ENCODE results near the gene FSTL5. TPM values are rescaled to one million over a fixed set of nuclear protein-coding genes. Genes with fewer than 3 reads are reported as not detected.

Gene FSTL5
- total and polyA plus RNA-seq, 2 experiments from 2014 or later = 0.06 to 0.49 TPM

GRCh38 chr4:162151386-162151785 is 12.4 kb downstream of the FSTL5 start (continued):
- TF ChIP-seq REST (IDR thresholded peaks at IDR 0.05; ENCODE audit: unreplicated experiment) (no peak), NANOG (IDR thresholded peaks at IDR 0.05; ENCODE audit: borderline replicate concordance) (no peak), STAT1 (IDR thresholded peaks at IDR 0.05; ENCODE audit: unreplicated experiment) (no peak), POLR2AphosphoS5 (IDR thresholded peaks at IDR 0.05; ENCODE audit: low read depth) (no peak), ZNF331 (CRISPR knock-in tag; IDR thresholded peaks at IDR 0.05; ENCODE audit: low read depth) (no peak), ZNF114 (CRISPR knock-in tag; IDR thresholded peaks at IDR 0.05) (no peak), JUNB (IDR thresholded peaks at IDR 0.05; ENCODE audit: unreplicated experiment) (no peak), CREB1 (CRISPR knock-in tag; IDR thresholded peaks at IDR 0.05; ENCODE audit: low read depth) (no peak)

- ATAC-seq = no peak
- H3K27me3 ChIP-seq (ENCODE audit: insufficient read depth) = no peaks in the 10 kb centered on the region
- Mint-ChIP-seq H3K9me3 (no peaks in the 10 kb centered on the region), H3K27me3 (ENCODE audit: insufficient read depth, low read depth, poor library complexity) (no peaks in the 10 kb centered on the region), H3K36me3 (ENCODE audit: low read depth) (no peaks in the 10 kb centered on the region), H3K4me3 (no peak overlapping the region), H3K27ac (no peak overlapping the region), H3K4me1 (no peaks in the 10 kb centered on the region; the same call in 2 of the 3 replicates)
- TF ChIP-seq JUNB (IDR thresholded peaks at IDR 0.05; ENCODE audit: unreplicated experiment) (no peak), ZNF462 (CRISPR knock-in tag; IDR thresholded peaks at IDR 0.05) (no peak), ZNF331 (CRISPR knock-in tag; IDR thresholded peaks at IDR 0.05; ENCODE audit: low read depth) (no peak)
- H3K27ac ChIP-seq (ENCODE audit: low read depth) = no peak overlapping the region
- DNase-seq (ENCODE audit: low spot score) = no peak
- no peaks in the 10 kb centered on the region for H3K79me2 ChIP-seq (replicated peaks; ENCODE audit: insufficient read depth)
- no peaks in the 10 kb centered on the region for H3K9me2 ChIP-seq (ENCODE audit: insufficient read depth)
- H3K36me3 ChIP-seq (ENCODE audit: insufficient read depth) = no peaks in the 10 kb centered on the region
- no peaks in the 10 kb centered on the region for H4K20me1 ChIP-seq (replicated peaks; ENCODE audit: insufficient read depth)
- no peaks in the 10 kb centered on the region for H3F3A ChIP-seq (replicated peaks; ENCODE audit: low read depth)
- no peaks in the 10 kb centered on the region for H3K4me1 ChIP-seq (ENCODE audit: insufficient read depth)
- no peak overlapping the region for H3K4me2 ChIP-seq
- H2AFZ ChIP-seq = no peak overlapping the region
- H3K4me3 ChIP-seq = no peak overlapping the region
Measured at GRCh38 chr4:162149644-162150043, 14.2 kb downstream of the FSTL5 start.
